ENCODE data around the gene LYSMD1. TPM values are rescaled to one million over a fixed set of nuclear protein-coding genes. Genes with fewer than 3 reads are reported as not detected.

The LYSMD1 gene
- total and polyA plus RNA-seq, 2 donors (not counting 3 experiments of a cell fraction or from before 2014, with no cell fraction given): 1.7 to 8.2 TPM

- Histone ChIP-seq H3K79me2 (ENCODE audit: control insufficient read depth, insufficient read depth, low read length) (no peaks in the 10 kb centered on the region), H3K27ac (ENCODE audit: insufficient read depth, low read depth, low read length) (no peak overlapping the region), H3K9ac (replicated peaks; ENCODE audit: extremely low read depth, insufficient read depth, low read length) (no peak overlapping the region), H4K20me1 (replicated peaks; ENCODE audit: control insufficient read depth, extremely low read depth, insufficient read depth, low read length) (no peaks in the 10 kb centered on the region), H3K4me3 (replicated peaks in 1 of 3; ENCODE audit: insufficient read depth in 1 of 3, low read depth in 1 of 3, low read length in 3 of 3) (no peak overlapping the region), H3K9me1 (replicated peaks; ENCODE audit: control insufficient read depth, extremely low read depth, insufficient read depth, low read length) (no peaks in the 10 kb centered on the region), H2AFZ (ENCODE audit: low read depth, low read length) (no peak overlapping the region), H3K9me3 (replicated peaks; ENCODE audit: control insufficient read depth, insufficient read depth, low read length) (no peaks in the 10 kb centered on the region), H3K36me3 (ENCODE audit: control insufficient read depth in 2 of 2, extremely low read depth in 1 of 2, insufficient read depth in 2 of 2, low read length in 2 of 2) (peaks cover 2 to 16% of the 10 kb centered on the region in 2 experiments), H3K4me1 (ENCODE audit: control insufficient read depth, extremely low read depth, insufficient read depth, low read length) (peaks cover 18% of the 10 kb centered on the region), H3K27me3 (ENCODE audit: control insufficient read depth in 2 of 2, insufficient read depth in 2 of 2, low read length in 2 of 2) (no peaks in the 10 kb centered on the region), H3K4me2 (ENCODE audit: insufficient read depth, low read length) (no peak overlapping the region)
- dilution Hi-C loops (cut with MboI; ENCODE audit: extremely low pct_ligation_motif_present, low sequenced_read_pairs) (no loop called here), intact Hi-C loops (cut with micrococcal nuclease) (no loop called here)
- ChIA-PET CTCF (interaction anchor here (1.1 to 11.7 kb wide), 4 partner anchors 57 to 134 kb away, joined by 3 to 623 read pairs (median 6); partner anchors contain the start of gene GABPB2), POLR2A (interaction anchor here (0.6 kb wide), 1 partner anchor 58 kb away, joined by 3 read pairs; no protein-coding TSS in a partner anchor)
- no peak for FAIRE-seq
- DNase-seq (ENCODE audit: low read depth, low spot score): no peak
- TF ChIP-seq MAX (IDR thresholded peaks at IDR 0.05; ENCODE audit: insufficient read depth, insufficient read length) (no peak), POLR2A (IDR thresholded peaks at IDR 0.05; ENCODE audit: low read depth, low read length) (no peak), MYC (IDR thresholded peaks at IDR 0.05; ENCODE audit: low read depth, low read length) (no peak)
- no TSS peak for BruUV-seq (replicated peaks)
These were observed 7.4 kb downstream of the LYSMD1 start for GRCh38 chr1:151158326-151158725.

GRCh38 chr1:151157067-151157531, 8.6 kb downstream of the LYSMD1 start:
- CTCF ChIA-PET: interaction anchor here (0.5 to 11.7 kb wide), 13 partner anchors 8 to 187 kb away, joined by 3 to 623 read pairs (median 3); partner anchors contain the start of genes C1orf56, GABPB2 and TMOD4
- dilution Hi-C loops (cut with MboI; ENCODE audit: extremely low pct_ligation_motif_present, low sequenced_read_pairs): no loop called here
- no peak for TF ChIP-seq CTCF (IDR thresholded peaks at IDR 0.05; ENCODE audit: extremely low read depth in 1 of 2, insufficient read depth in 1 of 2, low read depth in 1 of 2, low read length in 2 of 2)
- TF ChIP-seq MYC (IDR thresholded peaks at IDR 0.05; ENCODE audit: low read depth, low read length): no peak
- no peak for TF ChIP-seq GATA2 (IDR thresholded peaks at IDR 0.05; ENCODE audit: insufficient read depth, insufficient read length, low read depth, low read length)
- TF ChIP-seq POLR2A (IDR thresholded peaks at IDR 0.05; ENCODE audit: low read depth, low read length): no peak
- TF ChIP-seq JUN (IDR thresholded peaks at IDR 0.05; ENCODE audit: borderline replicate concordance, insufficient read depth, insufficient read length, low read depth): no peak
- TF ChIP-seq POLR2AphosphoS5 (IDR thresholded peaks at IDR 0.05; ENCODE audit: insufficient read depth, low read depth, low read length): no peak
- no peak for TF ChIP-seq FOS (IDR thresholded peaks at IDR 0.05; ENCODE audit: borderline replicate concordance, insufficient read depth, low read length)
- TF ChIP-seq EZH2 (IDR thresholded peaks at IDR 0.05; ENCODE audit: borderline replicate concordance, low read depth, low read length, severe bottlenecking): no peak
- TF ChIP-seq MAX (IDR thresholded peaks at IDR 0.05; ENCODE audit: insufficient read depth, insufficient read length): no peak
- Histone ChIP-seq H3K9me3 (replicated peaks; ENCODE audit: control insufficient read depth, insufficient read depth, low read length) (no peaks in the 10 kb centered on the region), H3K4me2 (ENCODE audit: insufficient read depth, low read length) (no peak overlapping the region), H3K4me3 (replicated peaks in 1 of 3; ENCODE audit: insufficient read depth in 1 of 3, low read depth in 1 of 3, low read length in 3 of 3) (no peak overlapping the region), H3K9ac (replicated peaks; ENCODE audit: extremely low read depth, insufficient read depth, low read length) (no peak overlapping the region), H3K27ac (ENCODE audit: insufficient read depth, low read depth, low read length) (no peak overlapping the region), H4K20me1 (replicated peaks; ENCODE audit: control insufficient read depth, extremely low read depth, insufficient read depth, low read length) (no peaks in the 10 kb centered on the region), H3K79me2 (ENCODE audit: control insufficient read depth, insufficient read depth, low read length) (no peaks in the 10 kb centered on the region), H2AFZ (ENCODE audit: low read depth, low read length) (no peak overlapping the region), H3K36me3 (ENCODE audit: control insufficient read depth in 2 of 2, extremely low read depth in 1 of 2, insufficient read depth in 2 of 2, low read length in 2 of 2) (peaks cover 2 to 16% of the 10 kb centered on the region in 2 experiments), H3K27me3 (ENCODE audit: control insufficient read depth in 2 of 2, insufficient read depth in 2 of 2, low read length in 2 of 2) (no peaks in the 10 kb centered on the region), H3K9me1 (replicated peaks; ENCODE audit: control insufficient read depth, extremely low read depth, insufficient read depth, low read length) (no peaks in the 10 kb centered on the region), H3K4me1 (ENCODE audit: control insufficient read depth, extremely low read depth, insufficient read depth, low read length) (peaks cover 18% of the 10 kb centered on the region)
- FAIRE-seq: no peak
- no TSS peak for BruUV-seq (replicated peaks)
- POLR2A ChIA-PET: interaction anchor here (3.0 kb wide), 1 partner anchor 57 kb away, joined by 16 read pairs; no protein-coding TSS in a partner anchor
- intact Hi-C loops (cut with micrococcal nuclease): no loop called here
- no peak for DNase-seq (ENCODE audit: low read depth, low spot score)
